SK-N-SH treated with all-trans-retinoic acid at 6 μM for 48 hours (cell line): ENCODE data around the gene C11orf97.

ENCODE experiments used
- GLIS3 ChIP-seq: fragments of 250-450 bp; sonication (Bioruptor Pico); IDR thresholded peaks from 2 replicates; pipeline ENCODE4 v1.5.0; 2020; ENCODE audit warnings: mild to moderate bottlenecking, moderate library complexity
- PATZ1 ChIP-seq: fragments of 250-450 bp; sonication (Bioruptor Pico); IDR thresholded peaks from 2 replicates; pipeline ENCODE4 v1.8.0; 2020; ENCODE audit warnings: mild to moderate bottlenecking, moderate library complexity, borderline replicate concordance
- PPARA ChIP-seq: fragments of 250-450 bp; sonication (Bioruptor Pico); IDR thresholded peaks from 2 replicates; pipeline ENCODE4 v1.5.0; 2020; ENCODE audit warnings: mild to moderate bottlenecking, borderline replicate concordance
- RARB ChIP-seq: fragments of 250-450 bp; sonication (Bioruptor Pico); IDR thresholded peaks from 2 replicates; pipeline ENCODE4 v1.8.0; 2021; ENCODE audit warnings: mild to moderate bottlenecking, moderate library complexity
- TF ChIP-seq, protein P1 (sequence below): fragments of 250-450 bp; sonication (Bioruptor Pico); IDR thresholded peaks from 2 replicates; pipeline ENCODE4 v1.8.0; 2021; ENCODE audit warnings: low read depth, mild to moderate bottlenecking, moderate library complexity, borderline replicate concordance
- TF ChIP-seq, protein P2 (sequence below): fragments of 250-450 bp; sonication (Bioruptor Pico); IDR thresholded peaks from 2 replicates; pipeline ENCODE4 v1.5.0; 2020; ENCODE audit warnings: mild to moderate bottlenecking, moderate library complexity

DNA sequence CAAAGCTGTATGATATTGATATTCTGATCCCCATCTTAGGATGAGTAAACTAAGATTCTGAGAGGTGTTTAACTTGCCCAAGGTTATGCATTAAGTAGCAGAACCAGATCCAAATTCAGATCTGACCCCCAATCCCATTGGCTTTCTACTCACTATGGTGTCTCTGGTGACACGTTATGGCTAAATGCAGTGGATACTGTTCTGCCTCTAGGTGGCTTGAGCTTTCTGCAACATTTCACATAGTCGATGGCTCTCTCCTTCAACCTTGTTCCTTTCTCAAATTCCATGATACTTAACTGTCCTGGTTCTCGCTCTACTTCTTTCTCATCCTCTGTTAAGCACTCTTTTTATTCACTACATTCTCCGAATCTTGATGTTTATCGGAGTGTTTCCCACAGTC lies 9.4 kb downstream of the C11orf97 start:
- TF ChIP-seq, protein P1, sequence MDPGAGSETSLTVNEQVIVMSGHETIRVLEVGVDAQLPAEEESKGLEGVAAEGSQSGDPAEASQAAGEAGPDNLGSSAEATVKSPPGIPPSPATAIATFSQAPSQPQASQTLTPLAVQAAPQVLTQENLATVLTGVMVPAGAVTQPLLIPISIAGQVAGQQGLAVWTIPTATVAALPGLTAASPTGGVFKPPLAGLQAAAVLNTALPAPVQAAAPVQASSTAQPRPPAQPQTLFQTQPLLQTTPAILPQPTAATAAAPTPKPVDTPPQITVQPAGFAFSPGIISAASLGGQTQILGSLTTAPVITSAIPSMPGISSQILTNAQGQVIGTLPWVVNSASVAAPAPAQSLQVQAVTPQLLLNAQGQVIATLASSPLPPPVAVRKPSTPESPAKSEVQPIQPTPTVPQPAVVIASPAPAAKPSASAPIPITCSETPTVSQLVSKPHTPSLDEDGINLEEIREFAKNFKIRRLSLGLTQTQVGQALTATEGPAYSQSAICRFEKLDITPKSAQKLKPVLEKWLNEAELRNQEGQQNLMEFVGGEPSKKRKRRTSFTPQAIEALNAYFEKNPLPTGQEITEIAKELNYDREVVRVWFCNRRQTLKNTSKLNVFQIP (CRISPR knock-in tag) = no peak
- TF ChIP-seq, protein P2, sequence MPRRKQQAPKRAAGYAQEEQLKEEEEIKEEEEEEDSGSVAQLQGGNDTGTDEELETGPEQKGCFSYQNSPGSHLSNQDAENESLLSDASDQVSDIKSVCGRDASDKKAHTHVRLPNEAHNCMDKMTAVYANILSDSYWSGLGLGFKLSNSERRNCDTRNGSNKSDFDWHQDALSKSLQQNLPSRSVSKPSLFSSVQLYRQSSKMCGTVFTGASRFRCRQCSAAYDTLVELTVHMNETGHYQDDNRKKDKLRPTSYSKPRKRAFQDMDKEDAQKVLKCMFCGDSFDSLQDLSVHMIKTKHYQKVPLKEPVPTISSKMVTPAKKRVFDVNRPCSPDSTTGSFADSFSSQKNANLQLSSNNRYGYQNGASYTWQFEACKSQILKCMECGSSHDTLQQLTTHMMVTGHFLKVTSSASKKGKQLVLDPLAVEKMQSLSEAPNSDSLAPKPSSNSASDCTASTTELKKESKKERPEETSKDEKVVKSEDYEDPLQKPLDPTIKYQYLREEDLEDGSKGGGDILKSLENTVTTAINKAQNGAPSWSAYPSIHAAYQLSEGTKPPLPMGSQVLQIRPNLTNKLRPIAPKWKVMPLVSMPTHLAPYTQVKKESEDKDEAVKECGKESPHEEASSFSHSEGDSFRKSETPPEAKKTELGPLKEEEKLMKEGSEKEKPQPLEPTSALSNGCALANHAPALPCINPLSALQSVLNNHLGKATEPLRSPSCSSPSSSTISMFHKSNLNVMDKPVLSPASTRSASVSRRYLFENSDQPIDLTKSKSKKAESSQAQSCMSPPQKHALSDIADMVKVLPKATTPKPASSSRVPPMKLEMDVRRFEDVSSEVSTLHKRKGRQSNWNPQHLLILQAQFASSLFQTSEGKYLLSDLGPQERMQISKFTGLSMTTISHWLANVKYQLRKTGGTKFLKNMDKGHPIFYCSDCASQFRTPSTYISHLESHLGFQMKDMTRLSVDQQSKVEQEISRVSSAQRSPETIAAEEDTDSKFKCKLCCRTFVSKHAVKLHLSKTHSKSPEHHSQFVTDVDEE = no peak
- TF ChIP-seq PPARA (CRISPR knock-in tag) (no peak), PATZ1 (CRISPR knock-in tag) (no peak), RARB (CRISPR knock-in tag) (no peak), GLIS3 (no peak)
